ENCODE measurements around the gene KLHL14. TPM values are rescaled to one million over a fixed set of nuclear protein-coding genes. Genes with fewer than 3 reads are reported as not detected.
A peak's percentile ranks its signal among the peaks of the same experiment; 100 is the strongest.

Gene KLHL14, protein sequence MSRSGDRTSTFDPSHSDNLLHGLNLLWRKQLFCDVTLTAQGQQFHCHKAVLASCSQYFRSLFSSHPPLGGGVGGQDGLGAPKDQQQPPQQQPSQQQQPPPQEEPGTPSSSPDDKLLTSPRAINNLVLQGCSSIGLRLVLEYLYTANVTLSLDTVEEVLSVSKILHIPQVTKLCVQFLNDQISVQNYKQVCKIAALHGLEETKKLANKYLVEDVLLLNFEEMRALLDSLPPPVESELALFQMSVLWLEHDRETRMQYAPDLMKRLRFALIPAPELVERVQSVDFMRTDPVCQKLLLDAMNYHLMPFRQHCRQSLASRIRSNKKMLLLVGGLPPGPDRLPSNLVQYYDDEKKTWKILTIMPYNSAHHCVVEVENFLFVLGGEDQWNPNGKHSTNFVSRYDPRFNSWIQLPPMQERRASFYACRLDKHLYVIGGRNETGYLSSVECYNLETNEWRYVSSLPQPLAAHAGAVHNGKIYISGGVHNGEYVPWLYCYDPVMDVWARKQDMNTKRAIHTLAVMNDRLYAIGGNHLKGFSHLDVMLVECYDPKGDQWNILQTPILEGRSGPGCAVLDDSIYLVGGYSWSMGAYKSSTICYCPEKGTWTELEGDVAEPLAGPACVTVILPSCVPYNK
- under 1 TPM; 0.32 to 0.59 (median 0.33) TPM for total RNA-seq

DNA sequence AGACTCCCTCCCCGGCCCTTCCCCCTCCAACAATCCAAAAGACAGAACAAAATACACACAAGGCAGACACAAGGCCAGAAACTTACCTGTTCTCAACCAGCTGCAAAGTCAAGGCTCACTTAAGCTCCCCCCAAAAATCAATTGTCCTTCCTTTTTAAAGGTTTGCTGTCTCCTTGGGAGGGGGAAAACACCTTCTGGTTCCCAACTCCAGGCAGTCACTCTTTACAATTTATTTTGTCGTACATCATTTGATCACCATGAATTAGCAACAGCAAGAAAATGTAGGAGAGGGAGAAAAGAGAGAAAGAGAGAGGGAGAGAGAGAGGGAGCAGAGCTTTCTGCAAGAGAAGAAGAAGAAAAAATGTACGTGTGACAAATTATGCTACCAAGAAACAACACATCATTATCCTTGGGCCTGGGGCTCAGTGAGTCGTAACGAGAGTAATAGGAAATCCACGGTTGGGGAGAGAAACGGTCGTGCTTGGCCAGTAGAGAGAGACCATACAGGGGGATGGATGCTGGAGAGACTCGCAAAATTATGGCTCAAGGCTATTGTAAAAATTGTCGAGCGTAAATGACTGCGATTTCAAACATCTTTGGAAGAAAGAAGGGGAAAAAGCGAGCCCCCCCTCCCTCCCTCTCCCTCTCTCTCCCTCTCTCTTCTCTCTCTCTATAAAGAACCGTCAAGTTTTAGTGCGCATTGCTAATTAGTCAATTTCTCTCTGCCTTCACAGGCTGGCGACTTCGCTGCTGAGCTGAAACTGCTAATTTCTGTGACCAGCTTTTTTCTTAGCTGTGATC is at the start of gene KLHL14:
KLHL14 (minus strand) TSS at position 443 of the 801 bp plus-strand sequence. CDS start 2,432 bp downstream, outside the sequence.
- Histone ChIP-seq H3K9me3 (no peaks in the 10 kb centered on the region), H3K27ac (no peak within 1 kb of the TSS), H3K36me3 (no peaks in the 10 kb centered on the region), H3K4me1 (peaks cover 0 to 6% of the 10 kb centered on the region in 2 donors), H3K4me3 (peak within 1 kb of the TSS; percentile 43 to 70 (median 50)), H3K27me3 (peaks cover 2 to 36% of the 10 kb centered on the region in 2 donors)
- no peak for TF ChIP-seq POLR2A (IDR thresholded peaks at IDR 0.05)
- TF ChIP-seq, protein P1, sequence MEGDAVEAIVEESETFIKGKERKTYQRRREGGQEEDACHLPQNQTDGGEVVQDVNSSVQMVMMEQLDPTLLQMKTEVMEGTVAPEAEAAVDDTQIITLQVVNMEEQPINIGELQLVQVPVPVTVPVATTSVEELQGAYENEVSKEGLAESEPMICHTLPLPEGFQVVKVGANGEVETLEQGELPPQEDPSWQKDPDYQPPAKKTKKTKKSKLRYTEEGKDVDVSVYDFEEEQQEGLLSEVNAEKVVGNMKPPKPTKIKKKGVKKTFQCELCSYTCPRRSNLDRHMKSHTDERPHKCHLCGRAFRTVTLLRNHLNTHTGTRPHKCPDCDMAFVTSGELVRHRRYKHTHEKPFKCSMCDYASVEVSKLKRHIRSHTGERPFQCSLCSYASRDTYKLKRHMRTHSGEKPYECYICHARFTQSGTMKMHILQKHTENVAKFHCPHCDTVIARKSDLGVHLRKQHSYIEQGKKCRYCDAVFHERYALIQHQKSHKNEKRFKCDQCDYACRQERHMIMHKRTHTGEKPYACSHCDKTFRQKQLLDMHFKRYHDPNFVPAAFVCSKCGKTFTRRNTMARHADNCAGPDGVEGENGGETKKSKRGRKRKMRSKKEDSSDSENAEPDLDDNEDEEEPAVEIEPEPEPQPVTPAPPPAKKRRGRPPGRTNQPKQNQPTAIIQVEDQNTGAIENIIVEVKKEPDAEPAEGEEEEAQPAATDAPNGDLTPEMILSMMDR (IDR thresholded peaks at IDR 0.05): no peak
- no peak for TF ChIP-seq POLR2AphosphoS5 (IDR thresholded peaks at IDR 0.05)
- intact Hi-C loops (cut with DNase I; ENCODE audit: low total_unique reads): no loop called here
- DNase-seq (ENCODE audit: low spot score in 2 of 2): no peak

DNA sequence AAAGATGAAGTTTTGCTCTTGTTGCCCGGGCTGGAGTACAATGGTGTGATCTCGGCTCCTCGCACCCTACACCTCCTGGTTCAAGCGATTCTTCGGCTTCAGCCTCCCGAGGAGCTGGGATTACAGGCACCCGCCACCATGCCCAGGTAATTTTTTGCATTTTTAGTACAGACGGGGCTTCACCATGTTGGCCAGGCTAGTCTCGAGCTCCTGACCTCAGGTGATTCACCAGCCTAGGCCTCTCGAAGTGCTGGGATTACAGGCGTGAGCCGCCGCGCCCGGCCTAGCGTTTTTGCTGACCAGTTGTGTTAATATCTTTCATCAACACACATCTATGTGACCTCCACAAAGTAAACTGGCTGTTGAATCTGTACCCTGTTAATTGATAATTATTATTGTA is 49.4 kb upstream of the KLHL14 start:
- H3K27ac ChIP-seq: no peak overlapping the region
- H3K27me3 ChIP-seq: no peaks in the 10 kb centered on the region
- H3K4me1 ChIP-seq: no peaks in the 10 kb centered on the region
- intact Hi-C loops (cut with DNase I; ENCODE audit: low total_unique reads): no loop called here
- TF ChIP-seq POLR2AphosphoS5 (IDR thresholded peaks at IDR 0.05) (no peak), POLR2A (IDR thresholded peaks at IDR 0.05) (no peak)
- TF ChIP-seq, protein P1 (IDR thresholded peaks at IDR 0.05): no peak
- no peak for DNase-seq (ENCODE audit: low spot score in 2 of 2)
- no peak overlapping the region for H3K4me3 ChIP-seq
- no peaks in the 10 kb centered on the region for H3K36me3 ChIP-seq
- peaks cover 0 to 6% of the 10 kb centered on the region in 2 donors for H3K9me3 ChIP-seq

DNA sequence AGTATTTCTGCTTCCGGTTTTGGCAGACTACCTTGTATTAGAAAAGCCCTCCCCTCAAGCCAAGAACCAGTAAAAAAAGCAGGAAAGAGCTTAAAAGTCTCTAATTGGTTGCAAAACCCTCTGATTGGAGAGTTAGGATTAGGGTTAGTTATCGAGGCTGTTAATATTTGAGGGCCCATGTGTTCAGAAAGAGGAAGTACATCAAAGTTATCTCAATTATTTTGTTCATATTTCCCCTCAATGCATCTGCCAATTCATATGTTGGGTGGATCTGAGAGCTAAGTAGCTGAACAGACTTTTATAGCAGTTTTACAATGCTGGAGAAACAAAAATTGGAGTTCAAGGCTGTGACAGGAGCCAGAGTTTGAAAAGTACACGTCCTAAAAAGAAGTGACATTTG is 43.1 kb upstream of the KLHL14 start:
- no peak for DNase-seq (ENCODE audit: low spot score in 2 of 2)
- no peak for TF ChIP-seq POLR2A (IDR thresholded peaks at IDR 0.05)
- TF ChIP-seq, protein P1 (IDR thresholded peaks at IDR 0.05): no peak
- TF ChIP-seq POLR2AphosphoS5 (IDR thresholded peaks at IDR 0.05): no peak
- H3K4me3 ChIP-seq: no peak overlapping the region

DNA sequence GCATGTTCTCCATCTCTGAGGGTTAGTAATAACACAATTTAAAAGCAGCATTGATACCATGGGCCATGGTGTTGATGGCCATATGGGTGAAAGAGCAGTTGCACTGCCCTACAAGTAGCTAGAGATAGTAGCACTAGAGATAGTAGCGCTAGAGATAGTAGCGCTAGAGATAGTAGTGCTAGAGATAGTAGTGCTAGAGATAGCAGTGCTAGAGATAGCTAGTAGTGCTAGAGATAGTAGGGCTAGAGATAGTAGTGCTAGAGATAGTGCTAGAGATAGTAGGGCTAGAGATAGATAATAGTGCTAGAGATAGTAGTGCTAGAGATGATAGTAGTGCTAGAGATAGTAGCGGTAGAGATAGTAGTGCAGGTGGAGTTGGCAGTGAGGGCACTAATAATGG is 39.5 kb upstream of the KLHL14 start:
- Histone ChIP-seq H3K9me3 (no peaks in the 10 kb centered on the region), H3K4me3 (no peak overlapping the region), H3K27me3 (peaks cover 0 to 7% of the 10 kb centered on the region in 2 donors), H3K36me3 (no peaks in the 10 kb centered on the region), H3K27ac (no peak overlapping the region), H3K4me1 (no peaks in the 10 kb centered on the region)
- TF ChIP-seq, protein P1 (IDR thresholded peaks at IDR 0.05): no peak
- TF ChIP-seq POLR2AphosphoS5 (IDR thresholded peaks at IDR 0.05) (no peak), POLR2A (IDR thresholded peaks at IDR 0.05) (no peak)
- intact Hi-C loops (cut with DNase I; ENCODE audit: low total_unique reads): no loop called here
- DNase-seq (ENCODE audit: low spot score in 2 of 2): no peak

More for the DNA sequence above, 43.1 kb upstream of the KLHL14 start:
- no peak overlapping the region for H3K27ac ChIP-seq
- no peaks in the 10 kb centered on the region for H3K9me3 ChIP-seq
- no peaks in the 10 kb centered on the region for H3K4me1 ChIP-seq
- H3K36me3 ChIP-seq: no peaks in the 10 kb centered on the region
- H3K27me3 ChIP-seq: peaks cover 0 to 7% of the 10 kb centered on the region in 2 donors
- intact Hi-C loops (cut with DNase I; ENCODE audit: low total_unique reads): no loop called here

All from breast epithelium (tissue), 4 donors.